Measurements from ENCODE around the gene GPR17.

DNA sequence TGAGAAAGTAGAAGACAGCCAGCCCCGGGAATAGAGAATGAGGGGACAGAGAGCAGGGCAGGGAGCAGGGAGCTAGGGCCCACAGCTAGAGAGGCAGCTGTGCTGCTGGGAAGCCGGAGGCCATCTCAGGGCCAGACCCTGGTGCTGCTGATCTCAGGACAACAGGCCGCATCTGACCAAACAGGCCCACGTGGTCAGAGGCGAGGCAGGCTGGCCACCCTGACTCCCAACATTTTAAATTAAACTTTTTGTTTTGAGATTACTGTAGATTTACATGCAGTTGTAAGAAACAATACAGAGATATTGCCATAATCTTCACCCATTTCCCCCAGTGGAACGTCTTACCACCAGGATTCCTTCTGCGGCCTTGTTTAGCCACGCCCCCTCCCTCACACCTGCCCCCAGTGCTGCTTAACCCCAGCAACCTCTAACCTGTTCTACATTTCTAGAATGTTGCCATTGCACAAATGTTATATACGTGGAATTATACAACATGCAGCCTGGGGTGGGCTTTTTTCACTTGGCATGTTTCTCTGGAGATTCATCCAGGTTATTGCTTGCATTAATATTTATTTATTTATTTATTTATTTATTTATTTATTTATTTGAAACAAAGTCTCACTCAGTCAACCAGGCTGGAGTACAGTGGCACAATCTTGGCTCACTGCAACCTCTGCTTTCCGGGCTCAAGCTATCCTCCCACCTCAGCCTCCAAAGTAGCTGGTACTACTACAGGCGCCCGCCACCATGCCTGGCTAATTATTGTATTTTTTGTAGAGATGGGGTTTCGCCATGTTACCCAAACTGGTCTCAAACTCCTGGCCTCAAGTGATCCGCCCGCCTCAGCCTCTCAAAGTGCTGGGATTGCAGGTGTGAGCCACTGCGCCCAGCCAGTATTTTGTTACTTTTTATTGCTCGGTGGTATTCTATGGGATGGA, 48.6 kb upstream of the GPR17 start:
- no peak for TF ChIP-seq GATA1 (IDR thresholded peaks at IDR 0.05; ENCODE audit: low read depth, low read length)
- no peak for TF ChIP-seq POLR2A (IDR thresholded peaks at IDR 0.05; ENCODE audit: low read length)

Data from erythroblast (primary cell).